GM19238 (cell line): ENCODE results near the gene TMOD2.

Experiments
- DNase-seq: peaks from one replicate; pipeline ENCODE4 v3.0.0; 2011; ENCODE audit warnings: low spot score; ENCODE audit not compliant: insufficient read length

Gene TMOD2

GRCh38 chr15:51812598-51812997 is 61.2 kb downstream of the TMOD2 start:
- no peak for DNase-seq

GRCh38 chr15:51814606-51815005 is 63.2 kb downstream of the TMOD2 start:
- DNase-seq, result no peak

GRCh38 chr15:51816611-51817010 is 65.2 kb downstream of the TMOD2 start:
- DNase-seq, result no peak

- no peak for DNase-seq
These were observed 66.8 kb downstream of the TMOD2 start for GRCh38 chr15:51818150-51818549.

- DNase-seq, result no peak
These were observed 74.3 kb downstream of the TMOD2 start for GRCh38 chr15:51825698-51826097.

- no peak for DNase-seq
These were observed 77.4 kb downstream of the TMOD2 start for GRCh38 chr15:51828621-51829375.

- peak; percentile 91 for DNase-seq
These were observed 78.2 kb downstream of the TMOD2 start, which contains the start of gene TMOD3 for GRCh38 chr15:51829376-51830275. Gene TMOD3 (plus strand): TSS chr15:51829653. CDS start chr15:51862885, 33,232 bp downstream.

- no peak for DNase-seq
These were observed 78.9 kb downstream of the TMOD2 start for GRCh38 chr15:51830276-51830806.

- DNase-seq, result no peak
These were observed 82.4 kb downstream of the TMOD2 start for GRCh38 chr15:51833772-51834171.

GRCh38 chr15:51837792-51838251 is 86.4 kb downstream of the TMOD2 start:
- no peak for DNase-seq

- no peak for DNase-seq
These were observed 86.9 kb downstream of the TMOD2 start for GRCh38 chr15:51838270-51838669.

GRCh38 chr15:51840692-51841091 is 89.3 kb downstream of the TMOD2 start:
- no peak for DNase-seq

GRCh38 chr15:51841406-51842040 is 90.1 kb downstream of the TMOD2 start:
- no peak for DNase-seq

GRCh38 chr15:51842265-51842664 is 90.9 kb downstream of the TMOD2 start:
- no peak for DNase-seq

- no peak for DNase-seq
These were observed 91.7 kb downstream of the TMOD2 start for GRCh38 chr15:51842852-51843737.

GRCh38 chr15:51844747-51845426 is 93.5 kb downstream of the TMOD2 start:
- DNase-seq, result no peak

GRCh38 chr15:51846066-51846462 is 94.7 kb downstream of the TMOD2 start:
- no peak for DNase-seq

GRCh38 chr15:51846463-51847230 is 95.2 kb downstream of the TMOD2 start:
- no peak for DNase-seq

GRCh38 chr15:51848811-51849210 is 97.4 kb downstream of the TMOD2 start:
- DNase-seq, result no peak
